ENCODE data around the gene SORCS2. TPM values are rescaled to one million over a fixed set of nuclear protein-coding genes. Genes with fewer than 3 reads are reported as not detected.
"Not testable (repeated sequence)": the region's sequence is repeated elsewhere in the genome, so short reads cannot be mapped to it uniquely, and the experiment has no call there.

The SORCS2 gene
- total RNA-seq, 1 experiment from 2014 or later = not detected

GRCh38 chr4:7160439-7160838 is 31.9 kb upstream of the SORCS2 start:
- Mint-ChIP-seq H3K27ac (ENCODE audit: low read depth, unreplicated experiment) (no peak overlapping the region), H3K4me3 (ENCODE audit: unreplicated experiment) (no peak overlapping the region), H3K4me1 (ENCODE audit: insufficient read depth, unreplicated experiment) (peaks cover 8% of the 10 kb centered on the region), H3K36me3 (ENCODE audit: insufficient read depth, unreplicated experiment) (no peaks in the 10 kb centered on the region), H3K27me3 (ENCODE audit: insufficient read depth, unreplicated experiment) (peaks cover 9% of the 10 kb centered on the region), H3K9me3 (ENCODE audit: unreplicated experiment) (no peaks in the 10 kb centered on the region)
- intact Hi-C loops (cut with micrococcal nuclease) = no loop called here
- CTCF ChIA-PET = interaction anchor here (1.0 kb wide), 1 partner anchor 34 kb away, joined by 3 read pairs; no protein-coding TSS in a partner anchor
- no TSS peak for BruUV-seq (replicated peaks)
- DNase-seq (ENCODE audit: unreplicated experiment) = no peak
- POLR2A ChIA-PET = no interaction called here
- no peak for TF ChIP-seq CTCF (IDR thresholded peaks at IDR 0.05; ENCODE audit: unreplicated experiment)

- no peak for DNase-seq (ENCODE audit: unreplicated experiment)
- TF ChIP-seq CTCF (IDR thresholded peaks at IDR 0.05; ENCODE audit: unreplicated experiment) = no peak
- H3K36me3 Mint-ChIP-seq (ENCODE audit: insufficient read depth, unreplicated experiment) = no peaks in the 10 kb centered on the region
- no peak overlapping the region for H3K4me3 Mint-ChIP-seq (ENCODE audit: unreplicated experiment)
- ChIA-PET POLR2A (no interaction called here), CTCF (interaction anchor here (0.6 to 1.0 kb wide), 2 partner anchors 33 to 636 kb away, joined by 3 read pairs; no protein-coding TSS in a partner anchor)
- H3K27me3 Mint-ChIP-seq (ENCODE audit: insufficient read depth, unreplicated experiment) = peaks cover 9% of the 10 kb centered on the region
- intact Hi-C loops (cut with micrococcal nuclease) = no loop called here
- peaks cover 5% of the 10 kb centered on the region for H3K4me1 Mint-ChIP-seq (ENCODE audit: insufficient read depth, unreplicated experiment)
- H3K27ac Mint-ChIP-seq (ENCODE audit: low read depth, unreplicated experiment) = no peak overlapping the region
- BruUV-seq (replicated peaks) = no TSS peak
- no peaks in the 10 kb centered on the region for H3K9me3 Mint-ChIP-seq (ENCODE audit: unreplicated experiment)
These were observed 31.3 kb upstream of the SORCS2 start for GRCh38 chr4:7160951-7161440.

GRCh38 chr4:7161721-7162214 is 30.6 kb upstream of the SORCS2 start:
- CTCF ChIA-PET = interaction anchor here (0.6 kb wide), 1 partner anchor 10 kb away, joined by 4 read pairs; no protein-coding TSS in a partner anchor
- Mint-ChIP-seq H3K36me3 (ENCODE audit: insufficient read depth, unreplicated experiment) (no peaks in the 10 kb centered on the region), H3K27me3 (ENCODE audit: insufficient read depth, unreplicated experiment) (peaks cover 9% of the 10 kb centered on the region), H3K27ac (ENCODE audit: low read depth, unreplicated experiment) (no peak overlapping the region), H3K9me3 (ENCODE audit: unreplicated experiment) (no peaks in the 10 kb centered on the region), H3K4me3 (ENCODE audit: unreplicated experiment) (no peak overlapping the region), H3K4me1 (ENCODE audit: insufficient read depth, unreplicated experiment) (no peaks in the 10 kb centered on the region)
- intact Hi-C loops (cut with micrococcal nuclease) = no loop called here
- no peak for TF ChIP-seq CTCF (IDR thresholded peaks at IDR 0.05; ENCODE audit: unreplicated experiment)
- POLR2A ChIA-PET = no interaction called here
- no peak for DNase-seq (ENCODE audit: unreplicated experiment)
- BruUV-seq (replicated peaks) = no TSS peak

GRCh38 chr4:7165056-7165873 is 27.1 kb upstream of the SORCS2 start:
- BruUV-seq (replicated peaks); H3K27me3 Mint-ChIP-seq (ENCODE audit: insufficient read depth, unreplicated experiment); H3K27ac Mint-ChIP-seq (ENCODE audit: low read depth, unreplicated experiment); H3K4me1 Mint-ChIP-seq (ENCODE audit: insufficient read depth, unreplicated experiment); DNase-seq (ENCODE audit: unreplicated experiment); H3K4me3 Mint-ChIP-seq (ENCODE audit: unreplicated experiment); POLR2A ChIA-PET; H3K36me3 Mint-ChIP-seq (ENCODE audit: insufficient read depth, unreplicated experiment); H3K9me3 Mint-ChIP-seq (ENCODE audit: unreplicated experiment); intact Hi-C loops (cut with micrococcal nuclease): not testable (repeated sequence)
- CTCF ChIA-PET = interaction anchor here (2.0 kb wide), 1 partner anchor 27 kb away, joined by 4 read pairs; the partner anchor contains the start of gene SORCS2

Measured in MCF 10A (cell line).